H1 (cell line): ENCODE measurements around the gene ITGAE. TPM values are rescaled to one million over a fixed set of nuclear protein-coding genes. Genes with fewer than 3 reads are reported as not detected.

Experiments
- TCF12 ChIP-seq: IDR thresholded peaks from 2 replicates; pipeline ENCODE4 v1.6.1; 2011; ENCODE audit warnings: low read depth, mild to moderate bottlenecking, low read length
- polyA plus RNA-seq, 7 experiments: library from polyadenylated mRNA; depleted of rRNA in 3 of 7; stranded (reverse) in 5 of 7; unstranded in 2 of 7; fragments of >200 nt in 5 of 7; fragments of 200-250 nt in 2 of 7; gene quantifications; 1 replicate in 5 of 7; 2 replicates in 1 of 7; 4 replicates in 1 of 7; pipeline versions ENCODE4 v1.2.1 to v1.2.3, GENCODE V29; 2011 to 2013; ENCODE audit warnings: missing spikeins in 2 of 7, mixed read lengths in 2 of 7
- total RNA-seq: library from RNA; stranded (reverse); fragmentation: NEBNext Ultra II Directional; extraction: Animal tissue kit (Norgen Biotek cat#: 25700); gene quantifications from 2 replicates; pipeline ENCODE4 v1.2.1, GENCODE V29; 2021

The ITGAE gene
- total and polyA plus RNA-seq, 2 of the 8 experiments (the other 6 are each of a cell fraction or from before 2014, with no cell fraction given): 23.2 to 43.1 TPM

- TF ChIP-seq TCF12: no peak
These were observed 49.2 kb downstream of the ITGAE start (continued) for GRCh38 chr17:3751836-3752235.
